Upper lobe of right lung (tissue), 1 donor: Measurements from ENCODE around the gene KNL1. TPM values are rescaled to one million over a fixed set of nuclear protein-coding genes. Genes with fewer than 3 reads are reported as not detected.

ENCODE experiments used
- ATAC-seq: fragments of 200-7000 bp; cut with Tn5 transposase; one replicate; pipeline ENCODE4 v1.9.1; 2020; ENCODE audit warnings: mild to moderate bottlenecking, moderate library complexity
- DNase-seq: peaks from one replicate; pipeline ENCODE4 v3.0.0-alpha.2; 2020
- H3K27ac ChIP-seq: fragments of 200-600 bp; one replicate; pipeline ENCODE4 v1.8.0; 2022
- H3K27me3 ChIP-seq: fragments of 200-600 bp; one replicate; pipeline ENCODE4 v1.8.0; 2022; ENCODE audit warnings: mild to moderate bottlenecking
- H3K36me3 ChIP-seq: fragments of 200-600 bp; one replicate; pipeline ENCODE4 v1.8.0; 2022
- H3K4me1 ChIP-seq: fragments of 200-600 bp; one replicate; pipeline ENCODE4 v1.8.0; 2022
- H3K4me3 ChIP-seq: fragments of 200-600 bp; one replicate; pipeline ENCODE4 v1.8.0; 2022; ENCODE audit warnings: mild to moderate bottlenecking
- H3K9me3 ChIP-seq: fragments of 200-600 bp; one replicate; pipeline ENCODE4 v1.8.0; 2022
- CTCF ChIP-seq: fragments of 200-600 bp; IDR thresholded peaks from one replicate; pipeline ENCODE4 v1.8.0; 2022; ENCODE audit warnings: antibody characterized with exemption
- intact Hi-C: fragments of 100-400 bp; cut with DNase I; formaldehyde crosslinking; loops from one replicate; pipeline ENCODE4 v1.11.0; 2022
- total RNA-seq: library from RNA; stranded (reverse); fragmentation: NEBNext Ultra II Directional; extraction: Animal tissue kit (Norgen Biotek cat#: 25700); gene quantifications from one replicate; pipeline ENCODE4 v1.2.1, GENCODE V29; 2021
- donor health status: DM: no; HTN: yes; CAD: no; lungs with severe emphysema.

Gene KNL1
- total RNA-seq, 1 donor from 2014 or later, result 0.61 TPM

GRCh38 chr15:40706121-40706520 is 112.1 kb downstream of the KNL1 start:
- DNase-seq (no peak), ATAC-seq (no peak)
- Histone ChIP-seq H3K4me1 (no peaks in the 10 kb centered on the region), H3K27ac (no peak overlapping the region), H3K4me3 (no peak overlapping the region), H3K27me3 (no peaks in the 10 kb centered on the region), H3K36me3 (no peaks in the 10 kb centered on the region), H3K9me3 (no peaks in the 10 kb centered on the region)
- no peak for TF ChIP-seq CTCF
- intact Hi-C loops, result no loop called here

Other genes starting within 250 kb of the KNL1 start
- gene PHGR1, start 243.2 kb upstream of the KNL1 start, total RNA-seq, result not detected
- 6.5 TPM for gene DISP2, start 236.0 kb upstream of the KNL1 start, total RNA-seq
- 18.1 TPM for gene KNSTRN, start 211.5 kb upstream of the KNL1 start, total RNA-seq
- 115 TPM for gene IVD, start 188.5 kb upstream of the KNL1 start, total RNA-seq
- gene BAHD1, start 153.3 kb upstream of the KNL1 start, total RNA-seq, result 29.8 TPM
- gene CHST14, start 123.3 kb upstream of the KNL1 start, total RNA-seq, result 14.1 TPM
- 20.7 TPM for gene CCDC32, start 29.2 kb upstream of the KNL1 start, total RNA-seq
- gene RPUSD2, start 24.9 kb upstream of the KNL1 start, total RNA-seq, result 6.4 TPM
- gene RAD51, start 100.9 kb downstream of the KNL1 start, total RNA-seq, result 0.98 TPM
- gene RMDN3, start 161.0 kb downstream of the KNL1 start, total RNA-seq, result 77.1 TPM
- gene GCHFR, start 169.8 kb downstream of the KNL1 start, total RNA-seq, result 55.2 TPM
- gene C15orf62, start 175.7 kb downstream of the KNL1 start, total RNA-seq, result 0.96 TPM
- 26.7 TPM for gene ZFYVE19, start 212.8 kb downstream of the KNL1 start, total RNA-seq
- gene DNAJC17, start 213.2 kb downstream of the KNL1 start, total RNA-seq, result 30.7 TPM
- gene PPP1R14D, start 234.5 kb downstream of the KNL1 start, total RNA-seq, result 1.3 TPM
- 96.8 TPM for gene SPINT1, start 249.8 kb downstream of the KNL1 start, total RNA-seq